ENCODE measurements around the gene ADAMTS16.

Gene ADAMTS16

DNA sequence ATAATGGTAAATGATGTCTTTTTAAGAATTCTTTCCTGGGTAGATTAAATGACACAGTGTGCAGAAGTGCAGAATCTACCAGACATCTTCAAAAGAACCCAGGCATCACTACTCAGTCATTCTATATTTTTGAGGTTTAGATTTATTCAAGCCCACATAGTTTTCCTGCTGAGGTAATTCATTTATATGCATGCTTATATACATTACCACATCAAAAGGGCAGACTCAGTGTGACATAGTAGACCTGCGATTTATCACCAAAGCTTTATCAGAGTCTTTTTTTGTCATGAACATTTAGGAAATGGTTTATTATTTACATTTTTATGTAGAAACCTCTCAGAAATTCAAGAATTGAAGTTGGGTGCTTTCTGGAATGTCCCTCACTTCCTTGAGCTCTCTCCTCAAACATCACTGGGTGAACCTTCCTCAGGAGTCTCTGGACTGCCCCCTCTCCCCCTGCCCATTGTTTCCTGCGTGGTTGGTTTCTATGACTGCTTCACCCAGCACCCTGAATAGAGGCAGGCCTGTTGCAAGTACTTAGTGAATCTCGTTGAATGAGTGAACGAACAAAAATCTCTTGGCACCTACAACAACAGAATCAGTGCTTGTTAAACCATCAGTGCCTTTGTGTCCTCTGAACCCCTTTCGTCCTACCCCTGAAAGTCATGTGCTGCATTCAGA lies 42.5 kb downstream of the ADAMTS16 start:
- intact Hi-C loops (cut with DNase I), result no loop called here
- no peak for DNase-seq

DNA sequence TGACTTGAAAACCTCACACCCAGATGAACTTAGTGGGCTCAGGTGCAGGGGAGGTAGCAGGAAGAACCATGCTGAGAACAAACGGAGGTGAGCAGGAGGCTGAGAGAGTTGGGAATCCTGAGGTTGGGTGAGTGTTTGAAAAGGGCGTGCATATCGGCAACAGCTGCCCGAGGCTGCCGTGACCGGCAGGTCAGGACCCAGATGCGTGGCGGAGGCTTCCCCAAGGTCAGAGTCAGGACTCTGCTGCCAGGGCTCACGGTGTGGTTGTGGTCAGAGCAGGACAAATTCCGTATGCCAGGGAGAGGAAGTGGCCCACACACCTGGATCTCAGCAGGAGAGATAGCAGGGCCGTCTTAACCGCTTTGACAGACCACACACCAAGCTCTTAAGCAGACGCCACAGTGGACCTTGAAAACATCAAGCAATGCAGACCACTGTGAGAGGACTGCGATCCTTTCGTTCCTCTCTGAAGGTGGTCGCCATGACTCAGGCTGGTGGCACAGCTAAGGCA lies 43.1 kb downstream of the ADAMTS16 start:
- intact Hi-C loops (cut with DNase I), result no loop called here

DNA sequence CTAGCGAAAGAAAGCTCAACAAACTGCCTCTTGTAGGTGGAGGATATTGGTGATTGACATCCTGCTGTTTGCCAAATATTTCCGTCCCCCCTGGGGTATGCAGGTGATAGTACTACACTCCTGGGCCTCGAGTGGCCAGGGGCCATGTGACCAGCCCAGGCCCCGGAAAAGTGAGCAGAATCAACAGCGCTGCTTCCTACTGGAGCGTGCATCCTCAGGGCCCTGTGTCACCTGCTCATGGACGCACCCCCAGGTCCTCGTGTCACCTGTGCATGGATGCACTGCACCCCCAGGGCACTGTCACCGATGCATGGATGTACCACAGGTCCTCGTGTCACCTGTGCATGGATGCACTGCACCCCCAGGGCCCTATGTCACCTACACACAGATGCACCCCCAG lies 43.8 kb downstream of the ADAMTS16 start:
- DNase-seq, result no peak
- intact Hi-C loops (cut with DNase I), result no loop called here

More for the DNA sequence above, 43.1 kb downstream of the ADAMTS16 start:
- DNase-seq, result no peak

DNA sequence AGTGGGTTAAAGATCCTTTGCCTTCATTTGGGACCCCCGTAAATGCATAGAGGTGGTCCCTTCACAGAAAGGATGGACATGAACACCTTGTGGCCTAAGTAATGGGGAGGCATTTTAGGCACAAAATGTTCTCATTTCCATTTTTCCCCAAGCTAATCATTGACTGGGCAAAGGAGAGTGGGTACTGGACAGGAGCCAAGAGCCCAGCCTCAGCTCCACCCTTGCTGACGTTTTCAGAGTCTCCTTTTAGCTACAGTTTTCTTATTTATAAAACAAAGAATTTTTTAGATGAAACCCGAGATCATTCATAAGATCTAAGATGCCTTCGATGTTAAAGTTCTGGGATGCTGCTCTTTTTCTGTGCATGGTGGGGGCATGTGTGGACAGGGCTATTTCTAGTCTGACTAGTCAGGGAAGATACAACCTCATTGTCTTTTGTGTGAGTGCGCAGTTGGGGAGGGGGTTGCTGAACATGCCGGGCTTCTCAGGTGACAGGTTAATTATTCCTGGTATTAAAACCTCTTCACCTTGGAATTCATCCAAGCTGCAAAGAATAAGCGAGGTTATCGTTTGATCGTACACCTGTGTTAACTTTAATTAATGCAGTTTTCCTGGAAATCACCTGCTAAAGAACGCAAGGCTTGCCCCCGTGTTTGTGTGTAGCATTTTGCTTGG lies 48.4 kb downstream of the ADAMTS16 start:
- intact Hi-C loops (cut with DNase I), result no loop called here

DNA sequence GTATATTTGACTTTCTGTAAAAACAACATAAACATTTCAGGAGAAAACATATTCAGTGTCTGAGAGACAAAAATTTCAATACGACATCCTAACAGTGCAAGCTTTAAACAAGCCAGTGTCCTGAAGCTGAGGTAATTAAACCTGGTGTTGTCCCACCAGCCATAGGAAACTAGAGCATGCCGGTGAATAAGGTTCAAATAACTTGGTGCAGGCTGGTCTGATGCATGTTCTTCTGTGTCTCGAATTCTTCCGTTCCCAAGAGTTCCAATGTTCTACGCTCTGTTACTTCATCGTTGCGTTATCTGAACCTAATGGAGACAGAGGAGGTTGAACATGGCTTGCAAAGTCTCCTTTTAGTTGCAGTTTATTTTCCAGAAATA lies 48.9 kb downstream of the ADAMTS16 start:
- no peak for DNase-seq
- intact Hi-C loops (cut with DNase I), result no loop called here

More for the DNA sequence above, 48.4 kb downstream of the ADAMTS16 start:
- DNase-seq, result no peak

DNA sequence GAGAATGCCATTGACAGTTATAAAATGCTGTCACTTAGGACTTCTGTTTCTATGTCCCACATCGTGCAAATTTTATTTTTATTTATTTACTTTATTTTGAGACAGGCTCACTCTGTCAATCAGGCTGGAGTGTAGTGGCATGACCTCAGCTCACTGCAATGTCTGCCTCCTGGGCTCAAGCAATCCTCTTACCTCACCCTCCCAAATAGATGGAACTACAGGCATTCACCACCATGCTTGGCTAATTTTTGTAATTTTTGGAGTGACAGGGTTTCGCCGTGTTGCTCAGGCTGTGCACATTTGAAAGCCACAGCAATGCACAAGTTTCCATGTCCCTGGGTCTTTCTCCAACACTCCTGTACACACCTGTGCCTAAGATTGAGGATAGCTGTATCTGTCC lies 51.8 kb downstream of the ADAMTS16 start:
- intact Hi-C loops (cut with DNase I), result no loop called here
- DNase-seq, result no peak

DNA sequence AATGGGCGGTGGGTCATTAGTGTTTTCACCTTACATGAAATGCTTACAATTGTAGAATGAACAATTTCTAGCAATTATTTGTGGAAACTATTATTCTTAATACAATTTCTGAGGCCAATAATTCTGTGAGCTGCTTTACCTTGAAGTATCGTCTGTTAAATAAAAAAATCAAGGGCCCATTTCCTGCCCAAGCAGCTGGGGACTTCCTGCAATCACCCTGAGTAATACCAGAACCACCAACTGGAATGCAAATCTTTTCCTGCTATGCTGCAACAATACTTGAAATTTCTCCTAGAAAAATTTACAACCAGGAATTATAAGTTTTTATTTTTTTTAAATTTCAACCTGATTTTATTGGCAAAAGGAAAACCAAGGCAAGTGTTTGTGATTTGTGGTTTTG lies 52.6 kb downstream of the ADAMTS16 start:
- intact Hi-C loops (cut with DNase I), result no loop called here
- no peak for DNase-seq

DNA sequence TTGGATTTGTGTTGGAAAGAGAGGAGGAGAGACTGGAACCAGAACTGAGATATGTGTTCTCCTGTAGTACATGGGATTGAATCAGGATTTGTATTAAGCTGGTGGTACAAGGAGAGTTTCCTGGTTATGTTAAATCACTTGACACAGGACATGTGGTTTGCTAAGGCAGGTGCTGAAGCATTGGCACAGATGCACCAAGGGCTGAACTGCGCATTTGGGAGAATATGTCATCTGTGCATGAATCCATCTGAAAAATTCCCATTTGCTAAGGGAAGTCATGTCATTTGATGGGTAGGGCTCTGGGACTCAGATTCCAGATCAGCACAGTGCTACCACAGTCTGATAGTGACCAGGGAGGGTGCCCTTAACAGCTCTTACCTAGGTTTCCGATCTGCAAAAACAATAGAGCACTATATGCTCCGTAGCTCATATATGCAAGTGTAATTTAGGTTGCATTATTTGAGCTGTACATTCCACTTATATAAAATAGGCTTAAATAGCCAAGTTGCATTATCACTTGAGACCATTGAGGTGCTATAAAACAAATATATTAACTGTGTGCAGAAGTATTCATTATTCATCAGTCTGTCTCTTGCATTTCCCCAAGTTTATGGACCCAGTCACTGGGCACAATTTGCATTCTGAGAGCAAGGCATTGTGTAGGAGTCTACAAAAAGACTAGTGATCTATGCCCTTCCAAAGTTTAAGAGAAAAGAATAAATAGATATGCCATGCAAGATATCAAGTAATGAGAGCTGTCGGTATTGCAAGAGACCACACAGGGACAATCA lies 55.2 kb downstream of the ADAMTS16 start:
- DNase-seq, result no peak

DNA sequence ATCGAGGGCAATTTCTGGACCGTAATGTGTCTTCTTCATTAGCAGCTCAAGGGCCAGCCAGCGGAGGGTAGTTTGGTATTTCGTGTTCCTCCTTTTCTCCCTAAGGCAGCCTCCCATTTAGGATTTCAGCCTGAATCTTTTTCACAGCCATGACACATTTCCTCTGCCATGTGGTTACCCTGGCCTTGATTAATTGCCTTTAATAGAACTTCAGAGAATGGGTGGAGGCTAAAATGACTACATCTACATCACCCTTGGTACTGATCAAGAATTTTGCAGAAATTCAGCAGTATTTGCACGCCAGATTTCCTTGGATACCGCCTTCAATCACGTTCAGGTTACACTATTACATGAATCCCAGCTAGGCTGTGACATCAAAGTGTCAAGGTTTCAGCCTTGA lies 58.0 kb downstream of the ADAMTS16 start:
- DNase-seq, result no peak
- intact Hi-C loops (cut with DNase I), result no loop called here

More for the DNA sequence above, 55.2 kb downstream of the ADAMTS16 start:
- intact Hi-C loops (cut with DNase I), result no loop called here

DNA sequence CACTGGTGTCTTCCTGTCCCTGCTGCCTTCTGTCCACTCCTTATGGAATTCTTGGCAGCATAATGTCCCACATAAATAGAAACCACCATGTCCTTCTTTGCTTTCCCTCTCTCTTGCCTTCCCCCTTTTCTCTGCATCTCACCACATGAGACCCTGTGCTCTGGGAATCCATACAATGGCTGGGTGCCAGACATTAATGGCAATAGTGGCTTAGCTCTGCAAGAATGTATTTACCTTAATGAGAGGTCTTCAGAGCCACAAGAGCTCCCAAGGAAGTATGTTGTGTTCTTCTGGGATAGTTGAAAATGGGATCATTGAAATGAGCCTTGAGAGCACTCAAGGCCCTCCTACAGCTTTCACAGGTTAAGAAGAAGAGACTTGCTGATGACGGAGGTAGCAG lies 58.7 kb downstream of the ADAMTS16 start:
- no peak for DNase-seq
- intact Hi-C loops (cut with DNase I), result no loop called here

DNA sequence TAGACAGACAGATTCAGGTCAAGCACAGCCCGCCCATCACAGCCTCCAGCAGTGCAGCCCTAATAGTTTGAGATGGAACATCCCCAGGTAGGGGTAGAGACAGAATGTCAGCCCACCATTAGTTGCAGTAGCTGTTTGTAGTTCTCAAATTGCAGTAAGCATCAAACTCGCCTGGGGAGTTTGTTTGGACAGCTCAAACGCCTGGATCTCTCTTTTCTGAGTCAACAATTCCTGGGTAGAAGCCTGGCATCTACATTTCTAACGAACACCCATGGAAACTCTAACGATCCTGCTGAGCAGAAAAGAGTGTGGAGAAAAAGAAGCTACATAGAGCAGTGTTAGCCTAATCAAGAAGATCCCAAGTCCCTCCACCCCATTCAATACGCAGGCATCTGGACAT lies 59.4 kb downstream of the ADAMTS16 start:
- intact Hi-C loops (cut with DNase I), result no loop called here
- DNase-seq, result no peak

DNA sequence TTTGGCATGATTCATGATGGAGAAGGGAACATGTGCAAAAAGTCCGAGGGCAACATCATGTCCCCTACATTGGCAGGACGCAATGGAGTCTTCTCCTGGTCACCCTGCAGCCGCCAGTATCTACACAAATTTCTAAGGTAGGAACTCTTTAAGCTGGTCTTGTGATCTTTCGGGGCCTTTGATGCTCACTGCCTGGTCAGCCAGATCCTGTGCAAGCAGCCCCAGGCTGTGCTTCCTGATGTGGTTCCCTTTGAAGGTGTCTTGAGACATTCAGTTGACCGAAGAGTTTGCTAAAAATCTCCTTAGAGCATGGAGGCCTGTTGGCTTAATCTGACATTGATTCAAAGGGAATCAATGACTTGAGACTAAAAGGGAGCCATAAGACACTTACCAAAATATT lies 60.0 kb downstream of the ADAMTS16 start:
- no peak for DNase-seq
- intact Hi-C loops (cut with DNase I), result no loop called here

DNA sequence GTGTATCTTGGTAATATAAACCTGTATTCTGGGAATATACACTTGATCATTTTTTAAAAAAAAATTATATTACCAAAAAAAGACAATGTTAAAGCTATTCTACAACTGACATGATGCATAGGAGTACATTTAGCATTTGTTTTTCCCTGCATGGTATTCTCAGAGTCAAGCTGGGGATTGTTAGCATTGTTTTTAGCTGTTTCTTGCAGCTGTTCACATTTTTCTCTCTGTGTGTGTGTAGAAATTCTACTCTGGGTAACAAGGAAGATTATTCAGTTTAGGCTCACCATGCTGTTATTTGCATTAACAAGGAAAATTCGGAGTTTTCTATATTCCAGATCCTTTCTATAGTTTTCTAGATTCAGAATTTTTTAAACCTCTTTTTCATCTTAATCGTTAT lies 62.2 kb downstream of the ADAMTS16 start:
- intact Hi-C loops (cut with DNase I), result no loop called here
- no peak for DNase-seq

DNA sequence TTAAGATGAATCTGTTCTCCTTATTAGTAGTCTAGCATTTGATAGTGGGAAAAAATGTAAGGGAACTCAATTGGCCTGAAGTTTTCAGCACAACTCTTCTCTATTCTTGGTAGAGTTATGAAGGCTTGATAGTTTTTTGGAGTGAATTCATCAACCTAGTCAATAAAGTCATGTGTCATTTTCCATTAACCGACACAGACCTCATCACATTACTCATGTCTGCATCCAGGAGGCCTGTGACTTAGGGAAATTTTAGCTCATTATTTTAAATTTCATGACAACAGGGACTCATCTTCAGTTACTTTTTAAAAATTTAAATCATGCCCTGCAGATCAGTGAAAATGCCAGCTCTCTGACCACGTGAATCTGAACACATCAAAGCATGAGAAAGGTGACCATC lies 63.3 kb downstream of the ADAMTS16 start:
- DNase-seq, result no peak
- intact Hi-C loops (cut with DNase I), result no loop called here

DNA sequence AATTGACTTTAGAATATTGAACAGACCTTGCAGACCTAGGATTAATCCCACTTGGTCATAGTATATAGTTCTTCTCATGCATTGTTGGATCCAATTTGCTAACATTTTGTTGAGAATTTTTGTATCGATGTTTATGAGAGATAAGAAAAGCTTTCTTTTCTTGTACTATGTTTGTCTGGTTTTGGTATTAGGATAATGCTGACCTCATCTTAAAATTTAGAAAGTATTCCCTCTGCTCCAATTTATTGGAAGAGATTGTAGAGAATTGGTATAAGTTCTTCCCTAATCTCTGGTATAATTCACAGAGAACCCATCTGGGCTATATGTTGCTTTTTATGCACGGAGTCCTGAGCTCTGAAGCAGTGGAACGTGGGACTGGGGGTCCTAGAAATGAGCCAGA lies 67.7 kb downstream of the ADAMTS16 start:
- intact Hi-C loops (cut with DNase I), result no loop called here
- no peak for DNase-seq

DNA sequence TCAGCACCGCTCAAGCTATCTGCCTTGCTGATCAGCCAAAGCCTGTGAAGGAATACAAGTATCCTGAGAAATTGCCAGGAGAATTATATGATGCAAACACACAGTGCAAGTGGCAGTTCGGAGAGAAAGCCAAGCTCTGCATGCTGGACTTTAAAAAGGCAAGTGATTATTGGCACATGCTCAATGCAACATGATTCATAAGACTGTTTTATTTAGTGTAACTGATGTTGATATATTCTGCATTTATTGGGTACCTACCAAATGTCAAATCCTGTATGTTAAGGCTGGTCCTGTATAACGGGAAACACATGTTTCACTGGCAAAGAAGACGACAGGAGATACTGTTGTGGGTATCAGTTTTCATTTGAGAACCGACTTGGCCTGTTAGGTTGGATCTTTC lies 69.0 kb downstream of the ADAMTS16 start:
- DNase-seq, result no peak
- intact Hi-C loops (cut with DNase I), result no loop called here

DNA sequence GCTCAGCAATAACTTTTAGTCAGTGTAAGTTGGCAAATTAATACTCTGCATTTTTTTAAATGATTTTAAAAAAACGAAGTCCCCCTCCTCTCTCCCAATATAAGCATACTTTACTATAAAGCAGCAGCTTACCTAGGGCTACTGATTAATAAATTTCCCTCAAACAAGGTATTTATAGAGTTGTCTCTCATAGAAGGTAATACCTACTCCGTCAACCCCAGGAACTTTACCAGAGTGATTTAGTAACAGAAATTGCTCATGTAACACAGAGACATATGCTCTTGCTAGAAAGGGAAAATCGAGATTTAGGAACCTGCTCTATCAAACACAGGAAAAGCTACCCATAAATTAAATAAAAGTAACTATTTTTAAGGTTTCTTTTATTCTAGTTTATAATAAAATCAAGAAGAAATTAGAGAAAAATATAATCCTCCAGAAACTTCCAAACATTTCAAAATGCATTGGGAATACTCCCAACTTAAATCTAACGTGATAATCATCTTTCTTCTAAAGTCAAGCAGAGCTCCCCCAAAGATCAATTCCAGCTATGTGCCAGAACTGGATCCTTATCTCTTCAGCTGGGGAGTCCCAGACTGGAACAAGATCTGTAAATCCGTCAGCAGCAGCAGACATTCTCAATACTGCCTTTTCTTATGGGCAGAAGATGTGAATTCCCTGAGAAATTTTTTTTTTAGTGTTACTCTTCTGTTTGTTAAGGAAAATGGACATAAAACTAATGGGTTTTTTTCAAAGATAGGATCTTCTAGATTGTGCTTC lies 69.6 kb downstream of the ADAMTS16 start:
- intact Hi-C loops (cut with DNase I), result no loop called here
- no peak for DNase-seq

DNA sequence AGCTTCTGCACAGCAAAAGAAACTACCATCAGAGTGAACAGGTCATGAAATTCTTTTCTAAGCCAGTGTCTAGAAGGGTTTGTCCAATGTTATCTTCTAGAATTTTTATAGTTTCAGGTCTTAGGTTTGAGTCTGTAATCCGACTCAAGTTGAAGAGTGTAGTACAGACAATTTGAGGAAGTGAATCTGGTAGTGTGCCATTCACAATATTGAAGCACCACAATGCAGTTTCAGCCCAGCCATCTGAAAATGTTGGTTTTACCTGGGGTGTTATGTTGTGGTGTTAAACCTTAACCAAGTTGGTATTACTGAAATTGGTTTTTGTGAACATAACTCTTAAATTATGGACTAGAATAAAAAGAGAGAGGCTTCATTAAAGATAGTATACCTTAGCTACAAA lies 77.2 kb downstream of the ADAMTS16 start:
- DNase-seq, result no peak
- intact Hi-C loops (cut with DNase I), result no loop called here

DNA sequence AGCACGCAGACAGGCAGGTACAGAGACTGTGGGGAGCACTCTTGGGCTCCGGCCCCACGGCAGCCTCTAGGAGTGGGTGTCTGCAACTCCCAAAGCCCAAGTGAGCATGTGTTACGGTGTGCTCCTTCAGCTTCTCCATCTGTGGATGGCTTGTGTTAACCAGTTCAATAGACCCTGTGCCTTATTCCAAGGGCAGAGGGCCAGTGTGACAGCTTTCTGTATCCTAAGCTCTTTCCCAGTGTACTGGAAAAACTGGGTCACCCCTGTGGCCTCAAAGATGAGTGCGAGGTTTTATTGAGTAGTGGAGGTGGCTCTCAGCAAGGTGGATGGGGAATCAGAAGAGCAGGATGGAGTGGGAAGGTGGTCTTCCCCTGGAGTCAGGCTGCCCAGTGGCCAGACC lies 78.3 kb downstream of the ADAMTS16 start:
- intact Hi-C loops (cut with DNase I), result no loop called here
- no peak for DNase-seq

DNA sequence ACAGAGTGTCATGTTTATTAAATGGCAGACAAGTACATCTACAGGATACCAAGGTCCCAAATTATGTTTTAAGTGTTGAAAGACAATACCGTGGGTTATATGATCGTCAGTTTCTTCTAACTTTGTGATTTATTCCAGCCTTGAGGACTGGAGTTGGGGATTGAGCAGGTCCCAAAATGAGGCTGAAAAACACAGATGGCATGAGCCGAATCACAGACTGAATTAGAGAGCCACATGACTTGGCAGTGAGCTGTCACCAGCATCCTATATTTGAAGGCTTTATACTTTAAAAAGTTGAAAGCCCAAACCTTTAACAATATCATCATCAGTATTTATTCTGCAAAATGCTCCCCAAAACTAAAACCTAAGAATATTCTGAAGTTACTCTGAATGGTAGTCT lies 79.4 kb downstream of the ADAMTS16 start:
- DNase-seq, result no peak
- intact Hi-C loops (cut with DNase I), result no loop called here

Data from posterior cingulate gyrus (tissue), 11 donors.